Suprapubic skin (tissue), 4 donors: ENCODE results near the gene FOSL1. TPM values are rescaled to one million over a fixed set of nuclear protein-coding genes. Genes with fewer than 3 reads are reported as not detected.

Source experiments
- DNase-seq, 2 donors: peaks; one replicate each; pipeline ENCODE4 v3.0.0-alpha.2; 2019; ENCODE audit warnings: low spot score in 2 of 2
- H3K27ac ChIP-seq: fragments of 200-600 bp; sonication (generic); one replicate; pipeline ENCODE4 v1.5.1; 2019
- H3K27me3 ChIP-seq: fragments of 200-600 bp; sonication (generic); one replicate; pipeline ENCODE4 v1.5.1; 2019
- H3K36me3 ChIP-seq: fragments of 200-600 bp; sonication (generic); one replicate; pipeline ENCODE4 v1.5.1; 2019
- H3K4me1 ChIP-seq: fragments of 200-600 bp; sonication (generic); one replicate; pipeline ENCODE4 v1.5.1; 2019
- H3K4me3 ChIP-seq: fragments of 200-600 bp; sonication (generic); one replicate; pipeline ENCODE4 v1.5.1; 2019; ENCODE audit warnings: mild to moderate bottlenecking
- H3K9me3 ChIP-seq: fragments of 200-600 bp; sonication (generic); one replicate; pipeline ENCODE4 v1.5.1; 2019
- CTCF ChIP-seq, 2 donors: fragments of 200-600 bp in 1 of 2; fragments of 450-650 bp in 1 of 2; sonication (generic) in 1 of 2; IDR thresholded peaks; one replicate each; pipeline ENCODE4 v1.5.1; 2016 to 2019; ENCODE audit warnings: antibody characterized with exemption in 2 of 2, mild to moderate bottlenecking in 1 of 2, moderate library complexity in 1 of 2
- EP300 ChIP-seq: sonication (generic); formaldehyde crosslinking; IDR thresholded peaks from one replicate; pipeline ENCODE4 v1.6.1; 2017; ENCODE audit warnings: antibody characterized with exemption
- POLR2A ChIP-seq, 2 donors: fragments of 450-650 bp; IDR thresholded peaks; one replicate each; pipeline ENCODE4 v1.6.1; 2017; ENCODE audit warnings: antibody characterized with exemption in 2 of 2, mild to moderate bottlenecking in 2 of 2, moderate library complexity in 2 of 2
- POLR2AphosphoS5 ChIP-seq, 3 donors: sonication (generic); formaldehyde crosslinking; IDR thresholded peaks; one replicate each; pipeline ENCODE4 v1.6.1; 2017; ENCODE audit warnings: antibody characterized with exemption in 3 of 3
- WGBS: methylation state at CpG from one replicate; pipeline ENCODE4 v1.1.5; 2018; 5-methylcytosine and 5-hydroxymethylcytosine counted together
- total RNA-seq, 4 donors: library from RNA; depleted of rRNA; stranded (reverse); fragments of >200 nt; gene quantifications; one replicate each; pipeline ENCODE4 v1.1.0, GENCODE V29; 2016

The FOSL1 gene
- total RNA-seq, 4 donors from 2014 or later = 5.0 to 118 (median 28.9) TPM

GRCh38 chr11:65857500-65857852, 42.7 kb downstream of the FOSL1 start:
- peaks cover 43% of the 10 kb centered on the region for H3K36me3 ChIP-seq
- peak in 1 of 2 donors; percentile 82 for DNase-seq
- 0% methylated on average over 1 of the region's 49 CpGs for WGBS
- no peak for TF ChIP-seq POLR2AphosphoS5 (IDR thresholded peaks at IDR 0.05)
- TF ChIP-seq CTCF (IDR thresholded peaks at IDR 0.05) = no peak
- no peak for TF ChIP-seq POLR2A (IDR thresholded peaks at IDR 0.05)
- no peak for TF ChIP-seq EP300
- H3K4me1 ChIP-seq = peaks cover 79% of the 10 kb centered on the region
- no peaks in the 10 kb centered on the region for H3K27me3 ChIP-seq
- peak overlapping the region; percentile 87 for H3K4me3 ChIP-seq
- H3K27ac ChIP-seq = peak overlapping the region; percentile 97
- no peaks in the 10 kb centered on the region for H3K9me3 ChIP-seq

- Histone ChIP-seq H3K36me3 (peaks cover 43% of the 10 kb centered on the region), H3K9me3 (no peaks in the 10 kb centered on the region), H3K4me1 (peaks cover 76% of the 10 kb centered on the region), H3K27ac (peak overlapping the region; percentile 97), H3K27me3 (no peaks in the 10 kb centered on the region), H3K4me3 (peak overlapping the region; percentile 87)
- peak; percentile 93 for DNase-seq
- peak in 1 of 2 donors; percentile 47 for TF ChIP-seq POLR2A (IDR thresholded peaks at IDR 0.05)
- no peak for TF ChIP-seq EP300
- peak in 2 of 3 donors; percentile 59 to 73 for TF ChIP-seq POLR2AphosphoS5 (IDR thresholded peaks at IDR 0.05)
- no peak for TF ChIP-seq CTCF (IDR thresholded peaks at IDR 0.05)
- WGBS = 13% methylated on average over 6 of the region's 57 CpGs
Measured at GRCh38 chr11:65856689-65857499, 43.3 kb downstream of the FOSL1 start.

DNA sequence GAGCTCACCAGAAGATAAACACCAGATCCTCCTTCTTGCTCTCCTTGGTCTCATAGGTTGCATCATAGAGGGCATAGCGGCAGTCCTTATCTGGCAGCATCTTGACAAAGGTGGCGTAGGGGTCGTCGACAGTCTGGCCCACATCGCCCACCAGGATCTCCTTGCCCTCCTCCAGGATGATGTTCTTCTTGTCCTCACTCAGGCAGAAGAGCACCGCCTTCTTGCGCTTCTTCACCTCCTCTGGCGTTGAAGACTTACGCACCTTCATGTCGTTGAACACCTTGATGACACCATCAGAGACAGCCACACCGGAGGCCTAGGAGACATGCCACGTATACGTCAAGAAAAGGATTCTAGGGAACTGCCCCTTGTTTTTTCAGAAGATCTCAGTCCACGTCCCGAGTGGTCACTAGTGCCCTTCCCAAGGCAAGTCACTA, 44.2 kb downstream of the FOSL1 start:
- WGBS = 86% methylated on average over 15 of the region's 15 CpGs
- TF ChIP-seq EP300 (no peak), CTCF (IDR thresholded peaks at IDR 0.05) (no peak), POLR2AphosphoS5 (IDR thresholded peaks at IDR 0.05) (no peak), POLR2A (IDR thresholded peaks at IDR 0.05) (no peak)
- H3K4me3 ChIP-seq = peak overlapping the region; percentile 87
- no peaks in the 10 kb centered on the region for H3K9me3 ChIP-seq
- H3K4me1 ChIP-seq = peaks cover 66% of the 10 kb centered on the region
- H3K36me3 ChIP-seq = peaks cover 52% of the 10 kb centered on the region
- H3K27me3 ChIP-seq = no peaks in the 10 kb centered on the region
- no peak overlapping the region for H3K27ac ChIP-seq
- no peak for DNase-seq

- WGBS = 78% methylated on average over 14 of the region's 15 CpGs
- H3K9me3 ChIP-seq = no peaks in the 10 kb centered on the region
- peaks cover 62% of the 10 kb centered on the region for H3K4me1 ChIP-seq
- H3K27me3 ChIP-seq = no peaks in the 10 kb centered on the region
- H3K4me3 ChIP-seq = no peak overlapping the region
- H3K36me3 ChIP-seq = peaks cover 54% of the 10 kb centered on the region
- TF ChIP-seq CTCF (IDR thresholded peaks at IDR 0.05) (no peak), POLR2A (IDR thresholded peaks at IDR 0.05) (no peak), POLR2AphosphoS5 (IDR thresholded peaks at IDR 0.05) (no peak), EP300 (no peak)
- peak in 1 of 2 donors; percentile 66 for DNase-seq
- H3K27ac ChIP-seq = no peak overlapping the region
Measured at GRCh38 chr11:65854852-65855837, 45.0 kb downstream of the FOSL1 start.
